ENCODE results near the gene FTH1. TPM values are rescaled to one million over a fixed set of nuclear protein-coding genes. Genes with fewer than 3 reads are reported as not detected.

FTH1 gene
- total and polyA plus RNA-seq, 2 of the 13 experiments (the other 11 are each of a cell fraction or from before 2014, with no cell fraction given): 607 to 760 TPM

DNA sequence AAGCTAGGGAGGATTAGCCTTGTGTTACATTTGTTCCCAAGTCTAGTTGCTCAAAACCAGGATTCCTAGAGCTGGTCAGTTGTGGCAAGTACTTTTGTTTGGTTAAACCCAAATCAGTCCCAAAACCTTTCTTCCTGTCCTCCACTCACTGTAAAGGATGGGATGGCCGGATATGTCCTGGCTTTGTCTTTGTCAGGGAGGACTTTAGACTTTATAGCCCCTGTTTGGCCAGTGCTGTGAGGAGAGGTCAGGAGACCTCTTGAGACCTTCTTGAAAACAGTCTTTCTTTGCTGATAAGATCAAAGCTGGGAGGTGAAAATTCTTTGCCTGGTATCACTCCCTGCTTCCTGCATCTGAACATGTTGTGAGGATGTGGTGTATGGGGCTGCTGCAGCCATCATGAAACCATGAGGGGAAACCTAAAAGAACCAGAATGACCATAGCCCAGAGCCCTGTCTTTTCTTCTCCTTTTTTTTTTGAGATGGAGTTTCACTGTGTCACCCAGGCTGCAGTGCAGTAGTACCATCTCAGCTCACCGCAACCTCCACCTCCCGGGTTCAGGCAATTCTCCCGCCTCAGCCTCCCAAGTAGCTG is 43.6 kb upstream of the FTH1 start (continued):
- TF ChIP-seq, protein P1, sequence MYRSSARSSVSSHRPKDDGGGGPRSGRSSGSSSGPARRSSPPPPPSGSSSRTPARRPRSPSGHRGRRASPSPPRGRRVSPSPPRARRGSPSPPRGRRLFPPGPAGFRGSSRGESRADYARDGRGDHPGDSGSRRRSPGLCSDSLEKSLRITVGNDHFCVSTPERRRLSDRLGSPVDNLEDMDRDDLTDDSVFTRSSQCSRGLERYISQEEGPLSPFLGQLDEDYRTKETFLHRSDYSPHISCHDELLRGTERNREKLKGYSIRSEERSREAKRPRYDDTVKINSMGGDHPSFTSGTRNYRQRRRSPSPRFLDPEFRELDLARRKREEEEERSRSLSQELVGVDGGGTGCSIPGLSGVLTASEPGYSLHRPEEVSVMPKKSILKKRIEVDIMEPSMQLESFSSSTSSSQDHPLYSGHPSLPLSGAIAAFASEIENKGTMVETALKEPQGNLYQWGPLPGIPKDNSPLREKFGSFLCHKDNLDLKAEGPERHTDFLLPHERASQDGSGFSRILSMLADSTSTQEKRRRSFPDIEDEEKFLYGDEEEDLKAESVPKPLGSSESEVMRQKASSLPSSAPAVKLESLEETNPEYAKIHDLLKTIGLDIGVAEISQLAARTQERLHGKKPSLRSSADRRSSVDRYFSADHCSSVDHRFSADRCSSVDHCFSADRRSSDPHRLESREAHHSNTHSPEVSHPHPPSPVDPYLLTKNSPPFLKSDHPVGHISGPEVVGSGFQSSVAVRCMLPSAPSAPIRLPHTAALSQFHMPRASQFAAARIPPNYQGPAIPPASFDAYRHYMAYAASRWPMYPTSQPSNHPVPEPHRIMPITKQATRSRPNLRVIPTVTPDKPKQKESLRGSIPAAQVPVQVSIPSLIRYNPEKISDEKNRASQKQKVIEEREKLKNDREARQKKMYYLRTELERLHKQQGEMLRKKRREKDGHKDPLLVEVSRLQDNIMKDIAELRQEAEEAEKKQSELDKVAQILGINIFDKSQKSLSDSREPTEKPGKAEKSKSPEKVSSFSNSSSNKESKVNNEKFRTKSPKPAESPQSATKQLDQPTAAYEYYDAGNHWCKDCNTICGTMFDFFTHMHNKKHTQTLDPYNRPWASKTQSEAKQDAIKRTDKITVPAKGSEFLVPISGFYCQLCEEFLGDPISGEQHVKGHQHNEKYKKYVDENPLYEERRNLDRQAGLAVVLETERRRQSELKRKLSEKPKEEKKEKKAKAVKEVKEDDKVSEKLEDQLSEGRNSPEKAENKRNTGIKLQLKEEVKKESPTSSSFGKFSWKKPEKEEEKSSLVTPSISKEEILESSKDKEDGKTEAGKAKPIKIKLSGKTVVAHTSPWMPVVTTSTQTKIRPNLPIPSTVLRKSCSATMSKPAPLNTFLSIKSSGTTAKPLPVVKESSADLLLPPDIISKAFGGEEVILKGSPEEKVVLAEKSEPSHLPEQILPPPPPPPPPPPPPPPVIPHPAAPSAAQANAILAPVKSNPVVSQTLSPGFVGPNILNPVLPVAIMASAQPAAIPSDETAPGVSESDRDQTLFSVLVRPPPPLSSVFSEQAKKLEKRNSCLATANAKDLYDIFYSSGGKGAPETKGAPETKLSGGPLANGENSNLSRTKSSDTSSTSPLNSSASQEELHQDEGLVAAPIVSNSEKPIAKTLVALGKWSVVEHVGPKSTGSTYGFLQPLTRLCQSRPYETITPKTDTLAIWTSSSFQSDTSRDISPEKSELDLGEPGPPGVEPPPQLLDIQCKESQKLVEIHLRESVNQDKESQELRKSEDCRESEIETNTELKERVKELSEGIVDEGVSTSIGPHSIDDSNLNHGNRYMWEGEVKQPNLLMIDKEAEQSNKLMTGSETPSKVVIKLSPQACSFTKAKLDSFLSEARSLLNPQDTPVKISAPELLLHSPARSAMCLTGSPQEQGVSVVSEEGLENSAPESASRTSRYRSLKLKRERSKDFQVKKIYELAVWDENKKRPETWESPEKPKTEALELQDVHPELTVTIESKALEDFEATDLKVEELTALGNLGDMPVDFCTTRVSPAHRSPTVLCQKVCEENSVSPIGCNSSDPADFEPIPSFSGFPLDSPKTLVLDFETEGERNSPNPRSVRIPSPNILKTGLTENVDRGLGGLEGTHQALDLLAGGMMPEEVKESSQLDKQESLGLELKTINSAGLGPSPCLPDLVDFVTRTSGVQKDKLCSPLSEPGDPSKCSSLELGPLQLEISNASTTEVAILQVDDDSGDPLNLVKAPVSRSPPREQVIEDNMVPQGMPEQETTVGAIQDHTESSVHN (CRISPR knock-in tag; IDR thresholded peaks at IDR 0.05): no peak
- TF ChIP-seq ELF4 (CRISPR knock-in tag; IDR thresholded peaks at IDR 0.05; ENCODE audit: borderline replicate concordance) (no peak), JUNB (CRISPR knock-in tag; IDR thresholded peaks at IDR 0.05; ENCODE audit: borderline replicate concordance) (no peak), NFIB (CRISPR knock-in tag; IDR thresholded peaks at IDR 0.05; ENCODE audit: borderline replicate concordance) (no peak), NFYB (CRISPR knock-in tag; IDR thresholded peaks at IDR 0.05) (no peak), ZNF326 (CRISPR knock-in tag; IDR thresholded peaks at IDR 0.05; ENCODE audit: borderline replicate concordance) (no peak), U2AF1 (optimal IDR thresholded peaks at IDR 0.05; ENCODE audit: low read depth, low read length) (no peak)
- TF ChIP-seq, protein P2, sequence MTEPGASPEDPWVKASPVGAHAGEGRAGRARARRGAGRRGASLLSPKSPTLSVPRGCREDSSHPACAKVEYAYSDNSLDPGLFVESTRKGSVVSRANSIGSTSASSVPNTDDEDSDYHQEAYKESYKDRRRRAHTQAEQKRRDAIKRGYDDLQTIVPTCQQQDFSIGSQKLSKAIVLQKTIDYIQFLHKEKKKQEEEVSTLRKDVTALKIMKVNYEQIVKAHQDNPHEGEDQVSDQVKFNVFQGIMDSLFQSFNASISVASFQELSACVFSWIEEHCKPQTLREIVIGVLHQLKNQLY (CRISPR knock-in tag; IDR thresholded peaks at IDR 0.05): no peak
- TF ChIP-seq, protein P3, sequence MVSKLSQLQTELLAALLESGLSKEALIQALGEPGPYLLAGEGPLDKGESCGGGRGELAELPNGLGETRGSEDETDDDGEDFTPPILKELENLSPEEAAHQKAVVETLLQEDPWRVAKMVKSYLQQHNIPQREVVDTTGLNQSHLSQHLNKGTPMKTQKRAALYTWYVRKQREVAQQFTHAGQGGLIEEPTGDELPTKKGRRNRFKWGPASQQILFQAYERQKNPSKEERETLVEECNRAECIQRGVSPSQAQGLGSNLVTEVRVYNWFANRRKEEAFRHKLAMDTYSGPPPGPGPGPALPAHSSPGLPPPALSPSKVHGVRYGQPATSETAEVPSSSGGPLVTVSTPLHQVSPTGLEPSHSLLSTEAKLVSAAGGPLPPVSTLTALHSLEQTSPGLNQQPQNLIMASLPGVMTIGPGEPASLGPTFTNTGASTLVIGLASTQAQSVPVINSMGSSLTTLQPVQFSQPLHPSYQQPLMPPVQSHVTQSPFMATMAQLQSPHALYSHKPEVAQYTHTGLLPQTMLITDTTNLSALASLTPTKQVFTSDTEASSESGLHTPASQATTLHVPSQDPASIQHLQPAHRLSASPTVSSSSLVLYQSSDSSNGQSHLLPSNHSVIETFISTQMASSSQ (IDR thresholded peaks at IDR 0.05; ENCODE audit: low read depth): no peak
- TF ChIP-seq, protein P3 (CRISPR knock-in tag; IDR thresholded peaks at IDR 0.05; ENCODE audit: borderline replicate concordance): no peak
- TF ChIP-seq, protein P4, sequence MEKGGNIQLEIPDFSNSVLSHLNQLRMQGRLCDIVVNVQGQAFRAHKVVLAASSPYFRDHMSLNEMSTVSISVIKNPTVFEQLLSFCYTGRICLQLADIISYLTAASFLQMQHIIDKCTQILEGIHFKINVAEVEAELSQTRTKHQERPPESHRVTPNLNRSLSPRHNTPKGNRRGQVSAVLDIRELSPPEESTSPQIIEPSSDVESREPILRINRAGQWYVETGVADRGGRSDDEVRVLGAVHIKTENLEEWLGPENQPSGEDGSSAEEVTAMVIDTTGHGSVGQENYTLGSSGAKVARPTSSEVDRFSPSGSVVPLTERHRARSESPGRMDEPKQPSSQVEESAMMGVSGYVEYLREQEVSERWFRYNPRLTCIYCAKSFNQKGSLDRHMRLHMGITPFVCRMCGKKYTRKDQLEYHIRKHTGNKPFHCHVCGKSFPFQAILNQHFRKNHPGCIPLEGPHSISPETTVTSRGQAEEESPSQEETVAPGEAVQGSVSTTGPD (CRISPR knock-in tag; IDR thresholded peaks at IDR 0.05): peak; percentile 71
- TF ChIP-seq, protein P5, sequence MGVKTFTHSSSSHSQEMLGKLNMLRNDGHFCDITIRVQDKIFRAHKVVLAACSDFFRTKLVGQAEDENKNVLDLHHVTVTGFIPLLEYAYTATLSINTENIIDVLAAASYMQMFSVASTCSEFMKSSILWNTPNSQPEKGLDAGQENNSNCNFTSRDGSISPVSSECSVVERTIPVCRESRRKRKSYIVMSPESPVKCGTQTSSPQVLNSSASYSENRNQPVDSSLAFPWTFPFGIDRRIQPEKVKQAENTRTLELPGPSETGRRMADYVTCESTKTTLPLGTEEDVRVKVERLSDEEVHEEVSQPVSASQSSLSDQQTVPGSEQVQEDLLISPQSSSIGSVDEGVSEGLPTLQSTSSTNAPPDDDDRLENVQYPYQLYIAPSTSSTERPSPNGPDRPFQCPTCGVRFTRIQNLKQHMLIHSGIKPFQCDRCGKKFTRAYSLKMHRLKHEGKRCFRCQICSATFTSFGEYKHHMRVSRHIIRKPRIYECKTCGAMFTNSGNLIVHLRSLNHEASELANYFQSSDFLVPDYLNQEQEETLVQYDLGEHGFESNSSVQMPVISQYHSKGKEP (CRISPR knock-in tag; IDR thresholded peaks at IDR 0.05): no peak

Data from HepG2 (cell line).